Stomach (tissue), 4 donors: Measurements from ENCODE around the gene GOLGA3.

Experiments used
- CTCF ChIP-seq, 7 experiments: fragments of 450-650 bp in 4 of 7; fragments of 200-600 bp in 3 of 7; sonication (generic) in 3 of 7; IDR thresholded peaks; one replicate each; pipeline ENCODE4 v1.5.1; 2016 to 2019; ENCODE audit warnings: antibody characterized with exemption in 7 of 7, control low read depth in 2 of 7, mild to moderate bottlenecking in 1 of 7
- POLR2A ChIP-seq, 4 donors: fragments of 450-650 bp; IDR thresholded peaks; one replicate each; pipeline ENCODE4 v1.6.1; 2016; ENCODE audit warnings: antibody characterized with exemption in 4 of 4, control low read depth in 2 of 4, mild to moderate bottlenecking in 1 of 4, moderate library complexity in 1 of 4

GRCh38 chr12:132736378-132736777 is 92.3 kb downstream of the GOLGA3 start:
- no peak for TF ChIP-seq CTCF (IDR thresholded peaks at IDR 0.05)
- TF ChIP-seq POLR2A (IDR thresholded peaks at IDR 0.05): no peak
